ENCODE data around the gene FAM114A1.

The FAM114A1 gene

GRCh38 chr4:38884254-38884653, 16.6 kb downstream of the FAM114A1 start:
- H3K36me3 ChIP-seq (ENCODE audit: control insufficient read depth in 2 of 2, insufficient read depth in 1 of 2, low read length in 2 of 2) = peaks cover 0 to 18% of the 10 kb centered on the region in 2 experiments; a peak in 1 of 3 replicates
- no peak for TF ChIP-seq ZNF600 (tag by site-specific recombination; IDR thresholded peaks at IDR 0.05)
- no peak for TF ChIP-seq ZNF707 (tag by site-specific recombination; IDR thresholded peaks at IDR 0.05)
- no peak for TF ChIP-seq ZNF610 (tag by site-specific recombination; IDR thresholded peaks at IDR 0.05; ENCODE audit: borderline replicate concordance)
- TF ChIP-seq TCF7L2 (IDR thresholded peaks at IDR 0.05; ENCODE audit: borderline replicate concordance, low read depth, low read length) = no peak
- TF ChIP-seq KLF16 (tag by site-specific recombination; IDR thresholded peaks at IDR 0.05) = no peak
- TF ChIP-seq ZNF837 (tag by site-specific recombination; IDR thresholded peaks at IDR 0.05) = no peak
- no peak for TF ChIP-seq ZEB2 (tag by site-specific recombination; IDR thresholded peaks at IDR 0.05)
- TF ChIP-seq MZF1 (tag by site-specific recombination; IDR thresholded peaks at IDR 0.05; ENCODE audit: borderline replicate concordance) = no peak
- no peak for TF ChIP-seq ZNF132 (tag by site-specific recombination; IDR thresholded peaks at IDR 0.05; ENCODE audit: borderline replicate concordance)
- TF ChIP-seq YY2 (tag by site-specific recombination; IDR thresholded peaks at IDR 0.05) = no peak
- TF ChIP-seq ZNF560 (tag by site-specific recombination; IDR thresholded peaks at IDR 0.05; ENCODE audit: borderline replicate concordance) = no peak
- no peaks in the 10 kb centered on the region for H3K4me1 ChIP-seq (ENCODE audit: control insufficient read depth, insufficient read depth, low read length)
- no peak overlapping the region for H3K27ac ChIP-seq (ENCODE audit: extremely low read depth, low read depth, low read length)
- H3K9me3 ChIP-seq (ENCODE audit: control insufficient read depth, insufficient read depth, low read depth, low read length) = no peaks in the 10 kb centered on the region
- ChIA-PET POLR2A (no interaction called here), CTCF (interaction anchor here (0.6 kb wide), 1 partner anchor 253 kb away, joined by 4 read pairs; no protein-coding TSS in a partner anchor)
- H3K4me3 ChIP-seq (ENCODE audit: low read depth, low read length) = no peak overlapping the region

GRCh38 chr4:38889143-38889542, 21.5 kb downstream of the FAM114A1 start:
- ChIA-PET CTCF (interaction anchor here (0.6 to 1.3 kb wide), 5 partner anchors 28 to 606 kb away, joined by 3 to 7 read pairs (median 3); no protein-coding TSS in a partner anchor), POLR2A (no interaction called here)
- Histone ChIP-seq H3K4me1 (ENCODE audit: control insufficient read depth, insufficient read depth, low read length) (no peaks in the 10 kb centered on the region), H3K27ac (ENCODE audit: extremely low read depth, low read depth, low read length) (no peak overlapping the region), H3K36me3 (ENCODE audit: control insufficient read depth in 2 of 2, insufficient read depth in 1 of 2, low read length in 2 of 2) (peaks cover 0 to 11% of the 10 kb centered on the region in 2 experiments; a peak in 1 of 3 replicates), H3K9me3 (ENCODE audit: control insufficient read depth, insufficient read depth, low read depth, low read length) (no peaks in the 10 kb centered on the region), H3K4me3 (ENCODE audit: low read depth, low read length) (no peak overlapping the region)
- TF ChIP-seq ZNF350 (tag by site-specific recombination; IDR thresholded peaks at IDR 0.05) = no peak
- no peak for TF ChIP-seq ZNF37A (tag by site-specific recombination; IDR thresholded peaks at IDR 0.05)
- no peak for TF ChIP-seq ZNF23 (tag by site-specific recombination; IDR thresholded peaks at IDR 0.05; ENCODE audit: borderline replicate concordance)
- TF ChIP-seq ZNF518A (tag by site-specific recombination; conservative IDR thresholded peaks at IDR 0.05; ENCODE audit: low read depth) = no peak
- no peak for TF ChIP-seq ZNF664 (tag by site-specific recombination; IDR thresholded peaks at IDR 0.05)
- TF ChIP-seq ZNF19 (tag by site-specific recombination; IDR thresholded peaks at IDR 0.05; ENCODE audit: low read depth) = no peak
- TF ChIP-seq ZNF280C (tag by site-specific recombination; IDR thresholded peaks at IDR 0.05) = no peak
- TF ChIP-seq ZNF707 (tag by site-specific recombination; IDR thresholded peaks at IDR 0.05) = no peak
- no peak for TF ChIP-seq AEBP2 (tag by site-specific recombination; IDR thresholded peaks at IDR 0.05; ENCODE audit: borderline replicate concordance)
- no peak for TF ChIP-seq ZNF26 (tag by site-specific recombination; IDR thresholded peaks at IDR 0.05)
- no peak for TF ChIP-seq ZNF121 (tag by site-specific recombination; IDR thresholded peaks at IDR 0.05)
- no peak for TF ChIP-seq ZNF645 (tag by site-specific recombination; IDR thresholded peaks at IDR 0.05)
- no peak for TF ChIP-seq KLF17 (tag by site-specific recombination; IDR thresholded peaks at IDR 0.05)

Measured in HEK293 (cell line).